ENCODE data around the gene WDR33. TPM values are rescaled to one million over a fixed set of nuclear protein-coding genes. Genes with fewer than 3 reads are reported as not detected.
A peak's percentile ranks its signal among the peaks of the same experiment; 100 is the strongest.

WDR33 gene
- total RNA-seq, 2 donors from 2014 or later = 76.3 to 82.5 TPM

DNA sequence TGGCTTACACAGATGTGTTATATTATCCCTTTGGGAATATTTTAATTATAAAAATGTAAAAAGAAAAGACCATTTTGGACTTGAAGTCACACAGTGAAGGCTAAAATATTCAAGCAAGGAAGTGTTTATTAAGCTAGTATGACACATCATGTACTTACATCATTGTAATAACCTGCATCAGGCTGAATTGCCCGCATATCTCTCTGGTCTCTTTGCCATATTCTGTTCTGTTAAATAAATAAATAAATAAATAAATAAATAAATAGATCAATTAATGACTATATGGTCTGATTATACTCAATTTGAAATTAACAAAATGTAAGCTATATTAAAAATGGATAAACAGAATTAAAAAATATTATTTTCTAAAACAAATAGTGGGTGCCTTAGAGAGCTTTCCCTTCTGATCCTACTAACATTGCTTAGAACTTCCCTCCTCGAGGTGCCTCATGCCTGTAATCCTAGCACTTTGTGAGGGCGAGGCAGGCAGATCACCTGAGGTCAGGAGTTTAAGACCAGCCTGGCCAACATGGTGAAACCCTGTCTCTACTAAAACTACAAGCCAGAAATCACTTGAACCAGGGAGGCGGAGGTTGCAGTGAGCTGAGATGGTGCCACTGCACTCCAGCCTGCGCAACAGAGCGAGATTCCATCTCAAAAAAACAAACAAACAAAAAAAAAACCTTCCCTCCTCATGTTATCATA lies 42.0 kb downstream of the WDR33 start:
- Mint-ChIP-seq H3K27me3 (ENCODE audit: insufficient read depth) (no peaks in the 10 kb centered on the region), H3K4me3 (no peak overlapping the region), H3K27ac (peak overlapping the region; percentile 14), H3K9me3 (no peaks in the 10 kb centered on the region), H3K4me1 (peaks cover 6% of the 10 kb centered on the region), H3K36me3 (ENCODE audit: low read depth) (peaks cover 49% of the 10 kb centered on the region)
- no peaks in the 10 kb centered on the region for H3K4me1 ChIP-seq (ENCODE audit: control insufficient read depth, insufficient read depth, low read length)
- H3K4me3 ChIP-seq (ENCODE audit: low read length) = no peak overlapping the region
- 82 to 96% methylated on average over 2 to 5 of the region's 6 CpGs for WGBS, 2 experiments (ENCODE audit: insufficient coverage in 1 of 2, insufficient read length in 1 of 2)
- H3K9me3 ChIP-seq (ENCODE audit: control insufficient read depth, low read length) = no peaks in the 10 kb centered on the region
- peaks cover 68% of the 10 kb centered on the region for H3K36me3 ChIP-seq (ENCODE audit: control insufficient read depth, insufficient read depth, low read length)
- no peak overlapping the region for H3K9ac ChIP-seq (ENCODE audit: extremely low read depth, low read length, poor library complexity, severe bottlenecking)
- no peaks in the 10 kb centered on the region for H3K27me3 ChIP-seq (ENCODE audit: control insufficient read depth, insufficient read depth, low read length, poor library complexity, severe bottlenecking)
- H3K27ac ChIP-seq (ENCODE audit: low read depth, low read length) = no peak overlapping the region
- no peak for TF ChIP-seq CTCF (conservative IDR thresholded peaks at IDR 0.05)
- no peak for DNase-seq

GRCh38 chr2:127763776-127764175 lies 47.2 kb downstream of the WDR33 start:
- no peaks in the 10 kb centered on the region for H3K9me3 Mint-ChIP-seq
- H3K4me3 Mint-ChIP-seq = no peak overlapping the region
- H3K4me1 Mint-ChIP-seq = no peaks in the 10 kb centered on the region
- H3K9ac ChIP-seq (ENCODE audit: extremely low read depth, low read length, poor library complexity, severe bottlenecking) = no peak overlapping the region
- no peaks in the 10 kb centered on the region for H3K9me3 ChIP-seq (ENCODE audit: control insufficient read depth, low read length)
- H3K4me1 ChIP-seq (ENCODE audit: control insufficient read depth, insufficient read depth, low read length) = no peaks in the 10 kb centered on the region
- peaks cover 91% of the 10 kb centered on the region for H3K36me3 ChIP-seq (ENCODE audit: control insufficient read depth, insufficient read depth, low read length)
- H3K27me3 ChIP-seq (ENCODE audit: control insufficient read depth, insufficient read depth, low read length, poor library complexity, severe bottlenecking) = no peaks in the 10 kb centered on the region
- no peak for DNase-seq
- no peak overlapping the region for H3K27ac ChIP-seq (ENCODE audit: low read depth, low read length)
- no peaks in the 10 kb centered on the region for H3K27me3 Mint-ChIP-seq (ENCODE audit: insufficient read depth)
- no peak overlapping the region for H3K4me3 ChIP-seq (ENCODE audit: low read length)
- peaks cover 72% of the 10 kb centered on the region for H3K36me3 Mint-ChIP-seq (ENCODE audit: low read depth)
- no peak for TF ChIP-seq CTCF (conservative IDR thresholded peaks at IDR 0.05)
- H3K27ac Mint-ChIP-seq = no peak overlapping the region

GRCh38 chr2:127762846-127763245 lies 48.1 kb downstream of the WDR33 start:
- Mint-ChIP-seq H3K36me3 (ENCODE audit: low read depth) (peaks cover 71% of the 10 kb centered on the region), H3K4me3 (no peak overlapping the region), H3K4me1 (no peaks in the 10 kb centered on the region), H3K27me3 (ENCODE audit: insufficient read depth) (no peaks in the 10 kb centered on the region), H3K27ac (no peak overlapping the region), H3K9me3 (no peaks in the 10 kb centered on the region)
- H3K27ac ChIP-seq (ENCODE audit: low read depth, low read length) = no peak overlapping the region
- DNase-seq = no peak
- WGBS, 2 experiments (ENCODE audit: insufficient coverage in 1 of 2, insufficient read length in 1 of 2) = 95 to 99% methylated on average over 5 to 6 of the region's 6 CpGs
- TF ChIP-seq CTCF (conservative IDR thresholded peaks at IDR 0.05) = no peak
- H3K4me3 ChIP-seq (ENCODE audit: low read length) = no peak overlapping the region
- H3K27me3 ChIP-seq (ENCODE audit: control insufficient read depth, insufficient read depth, low read length, poor library complexity, severe bottlenecking) = no peaks in the 10 kb centered on the region
- no peaks in the 10 kb centered on the region for H3K9me3 ChIP-seq (ENCODE audit: control insufficient read depth, low read length)
- H3K36me3 ChIP-seq (ENCODE audit: control insufficient read depth, insufficient read depth, low read length) = peaks cover 91% of the 10 kb centered on the region
- H3K4me1 ChIP-seq (ENCODE audit: control insufficient read depth, insufficient read depth, low read length) = no peaks in the 10 kb centered on the region
- no peak overlapping the region for H3K9ac ChIP-seq (ENCODE audit: extremely low read depth, low read length, poor library complexity, severe bottlenecking)

Measured in endodermal cell (in vitro differentiated cells).